ENCODE results near the gene LGI1. TPM values are rescaled to one million over a fixed set of nuclear protein-coding genes. Genes with fewer than 3 reads are reported as not detected.
A peak's percentile ranks its signal among the peaks of the same experiment; 100 is the strongest.

Gene LGI1
- total RNA-seq, 1 donor from 2014 or later, result not detected

DNA sequence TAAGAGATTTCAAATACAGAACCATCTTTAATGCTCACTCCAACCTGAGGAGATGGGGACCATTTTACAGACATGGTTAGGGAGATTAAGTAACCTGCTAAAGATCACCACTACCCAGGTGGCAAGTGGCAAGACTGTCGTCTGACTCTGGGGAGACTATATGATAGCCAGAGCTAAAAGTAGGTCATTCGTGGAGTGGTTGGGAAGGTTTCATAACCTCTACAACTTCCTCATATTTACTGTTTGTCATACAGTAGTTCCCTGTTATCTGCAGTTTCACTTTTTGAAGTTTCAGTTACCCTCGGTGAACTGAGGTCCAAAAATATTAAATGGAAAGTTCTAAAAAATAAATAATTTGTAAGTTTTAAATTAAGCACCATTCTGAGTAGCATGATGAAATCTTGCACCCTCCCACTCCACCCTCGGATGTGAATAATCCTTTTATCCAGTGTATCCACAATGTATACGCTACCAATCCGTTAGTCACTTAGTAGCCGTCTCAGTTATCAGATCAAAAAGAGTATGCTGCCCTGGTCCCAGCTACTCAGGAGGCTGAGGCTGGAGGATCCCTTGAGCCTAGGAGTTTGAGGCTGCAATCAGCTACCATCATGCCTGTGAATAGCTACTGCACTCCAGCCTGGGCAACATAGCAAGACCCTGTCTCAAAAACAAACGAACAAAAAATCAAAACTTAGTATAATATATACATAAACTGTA, 14.9 kb upstream of the LGI1 start:
- TF ChIP-seq, protein P1, sequence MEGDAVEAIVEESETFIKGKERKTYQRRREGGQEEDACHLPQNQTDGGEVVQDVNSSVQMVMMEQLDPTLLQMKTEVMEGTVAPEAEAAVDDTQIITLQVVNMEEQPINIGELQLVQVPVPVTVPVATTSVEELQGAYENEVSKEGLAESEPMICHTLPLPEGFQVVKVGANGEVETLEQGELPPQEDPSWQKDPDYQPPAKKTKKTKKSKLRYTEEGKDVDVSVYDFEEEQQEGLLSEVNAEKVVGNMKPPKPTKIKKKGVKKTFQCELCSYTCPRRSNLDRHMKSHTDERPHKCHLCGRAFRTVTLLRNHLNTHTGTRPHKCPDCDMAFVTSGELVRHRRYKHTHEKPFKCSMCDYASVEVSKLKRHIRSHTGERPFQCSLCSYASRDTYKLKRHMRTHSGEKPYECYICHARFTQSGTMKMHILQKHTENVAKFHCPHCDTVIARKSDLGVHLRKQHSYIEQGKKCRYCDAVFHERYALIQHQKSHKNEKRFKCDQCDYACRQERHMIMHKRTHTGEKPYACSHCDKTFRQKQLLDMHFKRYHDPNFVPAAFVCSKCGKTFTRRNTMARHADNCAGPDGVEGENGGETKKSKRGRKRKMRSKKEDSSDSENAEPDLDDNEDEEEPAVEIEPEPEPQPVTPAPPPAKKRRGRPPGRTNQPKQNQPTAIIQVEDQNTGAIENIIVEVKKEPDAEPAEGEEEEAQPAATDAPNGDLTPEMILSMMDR (conservative IDR thresholded peaks at IDR 0.05; ENCODE audit: low read depth, low read length), result no peak
- no peak for DNase-seq (ENCODE audit: low read depth)
- H3K4me3 ChIP-seq (ENCODE audit: low read depth, low read length), result no peak overlapping the region

DNA sequence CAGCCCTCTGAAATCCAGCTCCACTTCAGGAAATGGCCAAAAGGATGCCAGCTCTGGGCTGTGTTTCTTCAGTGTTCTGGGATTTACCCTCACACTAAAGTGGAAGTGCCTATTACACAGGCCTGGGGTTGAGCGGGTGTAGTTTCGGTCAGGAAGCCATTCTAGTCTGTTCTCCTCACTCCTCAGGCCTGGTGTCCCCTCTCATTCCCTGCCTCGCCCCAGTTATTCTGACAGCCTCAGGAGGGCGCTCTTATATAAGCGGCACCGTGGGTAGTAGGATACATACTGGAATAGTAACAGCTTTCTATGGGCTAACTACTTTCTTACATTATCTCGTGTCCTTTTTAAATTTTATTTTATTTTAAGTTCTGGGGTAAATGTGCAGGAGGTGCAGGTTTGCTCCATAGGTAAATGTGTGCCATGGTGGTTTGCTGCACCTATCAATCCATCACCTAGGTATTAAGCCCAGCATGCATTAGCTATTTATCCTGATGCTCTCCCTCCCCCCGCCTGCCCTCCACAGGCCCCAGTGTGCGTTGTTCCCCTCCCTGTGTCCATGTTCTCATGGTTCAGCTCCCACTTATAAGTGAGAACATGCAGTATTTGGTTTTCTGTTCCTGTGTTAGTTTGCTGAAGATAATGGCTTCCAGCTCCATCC, 12.2 kb upstream of the LGI1 start:
- no peak overlapping the region for H3K4me3 ChIP-seq (ENCODE audit: low read depth, low read length)
- TF ChIP-seq, protein P1 (conservative IDR thresholded peaks at IDR 0.05; ENCODE audit: low read depth, low read length), result peak; percentile 50
- DNase-seq (ENCODE audit: low read depth), result no peak

DNA sequence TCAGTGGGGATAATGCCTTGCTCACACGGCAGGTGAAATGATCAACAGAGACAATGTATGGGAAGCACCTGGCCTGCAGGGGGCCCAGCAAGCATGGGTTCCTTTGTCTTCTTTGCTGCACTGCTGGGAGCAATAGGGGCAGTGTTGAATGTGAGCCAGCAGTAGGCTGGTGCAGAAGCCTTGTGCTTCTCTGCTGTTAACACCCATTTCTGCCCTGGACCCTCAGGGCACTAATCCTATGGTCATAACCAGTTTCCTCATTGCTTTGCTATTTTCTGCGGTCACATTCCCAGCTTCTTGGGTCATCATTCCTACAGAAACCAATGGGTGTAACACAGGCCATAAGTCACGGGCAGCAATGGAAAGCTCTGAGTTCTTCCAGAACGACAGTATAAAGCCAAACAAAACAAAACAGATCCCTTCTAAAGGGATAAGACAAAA, 10.9 kb upstream of the LGI1 start:
- peak; percentile 43 for DNase-seq (ENCODE audit: low read depth)
- TF ChIP-seq, protein P1 (conservative IDR thresholded peaks at IDR 0.05; ENCODE audit: low read depth, low read length), result peak; percentile 39
- H3K4me3 ChIP-seq (ENCODE audit: low read depth, low read length), result no peak overlapping the region

DNA sequence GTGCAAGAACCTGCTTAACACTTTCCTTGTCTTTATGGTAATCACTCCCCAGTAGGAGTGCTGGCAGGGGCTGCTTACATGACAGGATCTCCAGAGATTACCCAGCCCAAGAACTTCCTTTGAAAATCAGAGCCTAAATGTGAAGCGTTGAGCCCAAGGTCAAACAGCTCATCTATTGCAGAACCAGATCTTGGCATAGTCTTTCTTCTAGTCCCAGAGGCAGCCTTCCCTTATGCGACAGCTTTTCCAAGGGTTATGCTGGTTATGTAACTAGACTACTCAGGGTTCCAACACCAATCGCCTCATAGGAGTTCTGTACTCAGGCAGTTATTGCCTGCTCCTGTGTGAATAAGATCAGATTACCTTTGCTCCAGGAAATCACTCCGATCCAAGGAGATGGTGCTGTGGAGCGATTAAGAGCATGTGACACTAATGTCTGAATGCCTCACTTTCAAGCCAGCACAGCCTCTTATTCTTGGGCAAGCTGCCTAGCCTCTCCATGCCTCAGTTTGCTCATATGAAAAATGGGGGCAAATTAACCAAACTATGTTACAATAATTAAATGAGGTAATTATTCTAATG, 8.4 kb upstream of the LGI1 start:
- TF ChIP-seq, protein P1 (conservative IDR thresholded peaks at IDR 0.05; ENCODE audit: low read depth, low read length), result no peak
- no peak for DNase-seq (ENCODE audit: low read depth)
- no peak overlapping the region for H3K4me3 ChIP-seq (ENCODE audit: low read depth, low read length)

DNA sequence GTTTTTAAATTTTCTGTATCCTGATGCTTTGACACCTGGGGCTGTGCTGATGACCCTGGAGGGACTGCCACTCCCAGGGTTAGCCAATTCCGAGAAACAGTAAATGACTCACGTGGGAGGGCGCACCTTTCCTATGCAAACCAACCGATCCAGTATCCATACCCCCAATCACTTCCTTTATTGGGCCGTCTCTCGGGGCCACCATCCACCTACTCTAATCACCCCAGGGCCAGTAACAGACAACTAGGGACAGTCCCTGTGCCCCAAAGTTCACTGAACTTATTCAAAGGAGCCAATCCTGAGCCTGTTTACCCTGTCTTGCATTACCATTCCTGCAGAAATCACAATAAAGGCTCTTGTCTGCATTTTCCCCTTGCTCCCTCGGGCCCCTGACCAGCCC, 6.6 kb upstream of the LGI1 start:
- DNase-seq (ENCODE audit: low read depth), result no peak
- TF ChIP-seq, protein P1 (conservative IDR thresholded peaks at IDR 0.05; ENCODE audit: low read depth, low read length), result no peak
- no peak overlapping the region for H3K4me3 ChIP-seq (ENCODE audit: low read depth, low read length)

DNA sequence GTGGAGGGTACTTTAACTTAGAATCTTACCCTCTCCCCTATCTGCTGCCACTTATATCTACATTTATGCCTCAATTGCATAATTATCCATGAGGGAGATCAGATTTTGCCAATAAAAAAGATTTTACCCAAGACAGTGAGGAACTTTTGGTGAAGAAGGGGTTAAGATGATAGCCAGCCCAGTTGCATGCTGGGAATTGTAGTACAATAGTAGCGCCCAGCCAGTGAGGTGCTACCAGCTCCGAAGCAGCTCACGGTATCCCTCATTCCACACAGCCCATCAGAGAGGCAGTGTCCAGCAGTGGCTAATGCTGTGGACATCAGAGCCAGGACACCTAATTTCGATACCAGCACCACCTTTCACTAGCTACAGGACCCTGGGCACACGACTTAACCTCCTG, 5.9 kb upstream of the LGI1 start:
- DNase-seq (ENCODE audit: low read depth), result no peak
- TF ChIP-seq, protein P1 (conservative IDR thresholded peaks at IDR 0.05; ENCODE audit: low read depth, low read length), result no peak
- H3K4me3 ChIP-seq (ENCODE audit: low read depth, low read length), result no peak overlapping the region

Data from epithelial cell of proximal tubule (primary cell).